22Rv1 (cell line): Measurements from ENCODE around the gene PRUNE2.

Experiments
- CTCF ChIP-seq: fragments of 450-650 bp; IDR thresholded peaks from 2 replicates; pipeline ENCODE4 v1.5.1; 2017; ENCODE audit warnings: mild to moderate bottlenecking
- ZFX ChIP-seq: fragments of 450-650 bp; IDR thresholded peaks from 2 replicates; pipeline ENCODE4 v1.6.1; 2017; ENCODE audit warnings: antibody characterized with exemption, borderline replicate concordance

- TF ChIP-seq CTCF (no peak), ZFX (no peak)
These were observed 317.6 kb downstream of the PRUNE2 start for GRCh38 chr9:76588316-76588715.
